GM12878 (cell line): ENCODE data around the gene SCUBE3. TPM values are rescaled to one million over a fixed set of nuclear protein-coding genes. Genes with fewer than 3 reads are reported as not detected.

ENCODE experiments used
- BCLAF1 ChIP-seq: fragments of 450-650 bp; IDR thresholded peaks from 2 replicates; pipeline ENCODE4 v1.6.1; 2017; ENCODE audit warnings: antibody characterized with exemption, mild to moderate bottlenecking, moderate library complexity
- BHLHE40 ChIP-seq, 2 experiments: fragments of 450-650 bp in 1 of 2; IDR thresholded peaks; 2 replicates each; pipeline ENCODE4 v1.6.1; 2011 to 2017; ENCODE audit warnings: low read depth in 2 of 2, borderline replicate concordance in 1 of 2, improper control_type of control experiment in 1 of 2, low read length in 1 of 2, mild to moderate bottlenecking in 1 of 2
- CBFB ChIP-seq: IDR thresholded peaks from 2 replicates; pipeline ENCODE4 v1.6.1; 2016; ENCODE audit warnings: antibody characterized with exemption, low read depth
- CHD4 ChIP-seq: fragments of 200-600 bp; sonication (generic); IDR thresholded peaks from 2 replicates; pipeline ENCODE4 v1.6.1; 2016; ENCODE audit warnings: mild to moderate bottlenecking
- HDGF ChIP-seq: fragments of 450-650 bp; IDR thresholded peaks from 2 replicates; pipeline ENCODE4 v1.6.1; 2016; ENCODE audit warnings: antibody characterized with exemption
- IKZF2 ChIP-seq, 2 experiments: fragments of 450-650 bp; IDR thresholded peaks; 2 replicates each; pipeline ENCODE4 v1.6.1; 2017; ENCODE audit warnings: mild to moderate bottlenecking in 2 of 2, moderate library complexity in 2 of 2
- PAX8 ChIP-seq: fragments of 450-650 bp; IDR thresholded peaks from 2 replicates; pipeline ENCODE4 v1.6.1; 2017; ENCODE audit warnings: mild to moderate bottlenecking, moderate library complexity
- PBX3 ChIP-seq: IDR thresholded peaks from 2 replicates; pipeline ENCODE4 v1.6.1; 2011; ENCODE audit warnings: mild to moderate bottlenecking, low read depth, low read length, moderate library complexity; ENCODE audit not compliant: insufficient replicate concordance
- POLR2AphosphoS5 ChIP-seq: IDR thresholded peaks from 2 replicates; pipeline ENCODE4 v1.6.1; 2011; ENCODE audit warnings: mild to moderate bottlenecking, low read length, inconsistent platforms
- RCOR1 ChIP-seq: conservative IDR thresholded peaks from 2 replicates; pipeline ENCODE4 v1.6.1; 2012; ENCODE audit warnings: low read depth, low read length, improper control_type of control experiment
- RUNX3 ChIP-seq: IDR thresholded peaks from 2 replicates; pipeline ENCODE4 v1.6.1; 2012; ENCODE audit warnings: low read length, inconsistent platforms
- SIN3A ChIP-seq: IDR thresholded peaks from 2 replicates; pipeline ENCODE4 v1.6.1; 2012; ENCODE audit warnings: low read depth, low read length, improper control_type of control experiment
- SIX5 ChIP-seq: IDR thresholded peaks from 2 replicates; pipeline ENCODE4 v1.6.1; 2011; ENCODE audit warnings: mild to moderate bottlenecking, low read depth, low read length, moderate library complexity; ENCODE audit not compliant: severe bottlenecking
- SMC3 ChIP-seq: IDR thresholded peaks from 2 replicates; pipeline ENCODE4 v1.6.1; 2011; ENCODE audit warnings: low read length, improper control_type of control experiment, borderline replicate concordance
- SP1 ChIP-seq: IDR thresholded peaks from one replicate; pipeline ENCODE4 v1.6.1; 2011; ENCODE audit warnings: low read depth, low read length
- TCF12 ChIP-seq: IDR thresholded peaks from 2 replicates; pipeline ENCODE4 v1.6.1; 2011; ENCODE audit warnings: low read depth, mild to moderate bottlenecking, low read length
- WRNIP1 ChIP-seq: IDR thresholded peaks from 2 replicates; pipeline ENCODE4 v1.6.1; 2011; ENCODE audit warnings: low read depth, low read length, improper control_type of control experiment, borderline replicate concordance
- ZBED1 ChIP-seq: IDR thresholded peaks from 2 replicates; pipeline ENCODE4 v1.6.1; 2016; ENCODE audit warnings: borderline replicate concordance
- ZSCAN29 ChIP-seq: fragments of 450-650 bp; IDR thresholded peaks from 2 replicates; pipeline ENCODE4 v1.6.1; 2017; ENCODE audit warnings: mild to moderate bottlenecking, moderate library complexity
- polyA plus RNA-seq, 11 experiments: library from polyadenylated mRNA; depleted of rRNA in 4 of 11; unstranded in 6 of 11; stranded (reverse) in 5 of 11; fragments of >200 nt; fragmentation: Nextera tagmentation in 4 of 11; fragmentation: Illumina TruSeq in 1 of 11; extraction: Ambion mirVana in 4 of 11; extraction: Trizol in 1 of 11; gene quantifications; 1 replicate in 1 of 11; 2 replicates in 10 of 11; pipeline versions ENCODE4 v1.2.1 to v1.2.3, GENCODE V29; 2011 to 2016; ENCODE audit warnings: inconsistent platforms in 2 of 11, missing spikeins in 2 of 11, low read depth in 1 of 11
- total RNA-seq, 4 experiments: library from RNA; depleted of rRNA in 3 of 4; stranded (reverse); fragments of >200 nt in 3 of 4; fragmentation: Illumina TruSeq in 1 of 4; extraction: Trizol in 1 of 4; gene quantifications; 2 replicates each; pipeline versions ENCODE4 v1.2.1 to v1.2.3, GENCODE V29; 2013 to 2021
- TF ChIP-seq, protein P1 (sequence below): fragments of 450-650 bp; IDR thresholded peaks from 2 replicates; pipeline ENCODE4 v1.6.1; 2017; ENCODE audit warnings: low read depth, mild to moderate bottlenecking, moderate library complexity
- TF ChIP-seq, protein P2 (sequence below): IDR thresholded peaks from 2 replicates; pipeline ENCODE4 v1.6.1; 2011; ENCODE audit warnings: borderline replicate concordance, low read depth, mild to moderate bottlenecking, moderate library complexity, mixed read lengths, low read length; ENCODE audit not compliant: insufficient read depth; ENCODE audit errors: extremely low read length
- TF ChIP-seq, protein P3 (sequence below): fragments of 150-350 bp; IDR thresholded peaks from 2 replicates; pipeline ENCODE4 v1.6.1; 2014; ENCODE audit warnings: mild to moderate bottlenecking, low read depth, low read length

Gene SCUBE3
- total and polyA plus RNA-seq, 10 of the 15 experiments (the other 5 are each of a cell fraction or from before 2014, with no cell fraction given): under 0.01 to 0.20 (median 0.07) TPM; not detected in 4

DNA sequence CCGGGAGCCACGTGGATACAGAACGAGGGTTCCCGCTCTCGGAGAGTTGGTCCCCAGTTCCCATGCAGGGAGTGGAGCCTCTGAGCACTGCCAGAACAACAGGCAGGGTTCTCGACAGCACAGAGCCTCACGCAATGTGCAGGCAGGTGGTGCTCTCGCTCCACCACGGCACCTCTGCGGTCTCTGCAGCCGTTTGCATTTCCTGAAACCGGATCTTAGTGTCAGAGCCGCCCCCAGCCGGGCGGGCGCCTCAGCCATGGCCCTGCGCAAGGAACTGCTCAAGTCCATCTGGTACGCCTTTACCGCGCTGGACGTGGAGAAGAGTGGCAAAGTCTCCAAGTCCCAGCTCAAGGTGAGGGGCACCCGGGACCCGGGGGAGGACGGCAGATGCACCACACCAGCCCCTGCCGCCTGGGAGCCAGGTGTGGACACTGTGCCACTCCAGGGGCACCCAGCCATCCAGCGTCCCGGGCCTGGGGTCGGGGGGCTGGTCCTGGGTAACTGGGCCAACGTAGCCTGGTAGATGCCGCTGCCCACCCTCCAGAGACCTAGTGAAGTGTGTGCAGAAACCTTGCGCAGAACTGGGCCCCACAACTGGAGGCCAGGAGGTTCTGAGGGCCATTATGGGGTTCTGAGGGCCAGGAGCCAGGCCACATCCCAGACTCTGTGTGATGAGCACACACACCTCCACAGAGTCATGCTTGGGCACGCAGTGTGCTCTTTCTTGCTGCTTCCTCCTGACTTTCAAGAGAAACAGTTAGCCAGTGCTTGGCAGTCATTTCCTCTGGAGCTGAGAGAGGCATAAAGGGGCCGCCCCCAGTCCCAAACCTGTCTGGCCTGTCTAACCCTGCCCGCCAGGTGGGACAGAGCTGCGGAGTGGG is 84.1 kb downstream of the SCUBE3 start, which contains the start of gene DEF6 (continued):
- TF ChIP-seq BCLAF1 (no peak), SP1 (peak; percentile 48), RCOR1 (0 out of 2 replicates have a peak, but pooled peaks have one; percentile 40), TCF12 (peak; percentile 80), CHD4 (no peak), WRNIP1 (no peak), HDGF (0 out of 2 replicates have a peak, but pooled peaks have one; percentile 65), SMC3 (peak; percentile 95), IKZF2 (IDR thresholded peaks at IDR 0.05) (peak in 1 of 2 experiments; percentile 16; a peak in 1 of 4 replicates), ZSCAN29 (peak; percentile 96), SIN3A (peak; percentile 42; the same call in 1 of the 2 replicates), PBX3 (no peak), SIX5 (peak; percentile 41), CBFB (peak; percentile 90; the same call in 1 of the 2 replicates), BHLHE40 (IDR thresholded peaks at IDR 0.05; ENCODE audit: borderline replicate concordance in 1 of 2, low read depth in 2 of 2, low read length in 1 of 2) (peak; percentile 62 to 68; a peak in 3 of 4 replicates), POLR2AphosphoS5 (peak; percentile 55; the same call in 1 of the 2 replicates), ZBED1 (no peak), PAX8 (no peak), RUNX3 (peak; percentile 97)
- TF ChIP-seq, protein P1, sequence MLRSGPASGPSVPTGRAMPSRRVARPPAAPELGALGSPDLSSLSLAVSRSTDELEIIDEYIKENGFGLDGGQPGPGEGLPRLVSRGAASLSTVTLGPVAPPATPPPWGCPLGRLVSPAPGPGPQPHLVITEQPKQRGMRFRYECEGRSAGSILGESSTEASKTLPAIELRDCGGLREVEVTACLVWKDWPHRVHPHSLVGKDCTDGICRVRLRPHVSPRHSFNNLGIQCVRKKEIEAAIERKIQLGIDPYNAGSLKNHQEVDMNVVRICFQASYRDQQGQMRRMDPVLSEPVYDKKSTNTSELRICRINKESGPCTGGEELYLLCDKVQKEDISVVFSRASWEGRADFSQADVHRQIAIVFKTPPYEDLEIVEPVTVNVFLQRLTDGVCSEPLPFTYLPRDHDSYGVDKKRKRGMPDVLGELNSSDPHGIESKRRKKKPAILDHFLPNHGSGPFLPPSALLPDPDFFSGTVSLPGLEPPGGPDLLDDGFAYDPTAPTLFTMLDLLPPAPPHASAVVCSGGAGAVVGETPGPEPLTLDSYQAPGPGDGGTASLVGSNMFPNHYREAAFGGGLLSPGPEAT: peak; percentile 30; the same call in 1 of the 2 replicates
- TF ChIP-seq, protein P2, sequence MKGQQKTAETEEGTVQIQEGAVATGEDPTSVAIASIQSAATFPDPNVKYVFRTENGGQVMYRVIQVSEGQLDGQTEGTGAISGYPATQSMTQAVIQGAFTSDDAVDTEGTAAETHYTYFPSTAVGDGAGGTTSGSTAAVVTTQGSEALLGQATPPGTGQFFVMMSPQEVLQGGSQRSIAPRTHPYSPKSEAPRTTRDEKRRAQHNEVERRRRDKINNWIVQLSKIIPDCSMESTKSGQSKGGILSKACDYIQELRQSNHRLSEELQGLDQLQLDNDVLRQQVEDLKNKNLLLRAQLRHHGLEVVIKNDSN: no peak
- TF ChIP-seq, protein P3, sequence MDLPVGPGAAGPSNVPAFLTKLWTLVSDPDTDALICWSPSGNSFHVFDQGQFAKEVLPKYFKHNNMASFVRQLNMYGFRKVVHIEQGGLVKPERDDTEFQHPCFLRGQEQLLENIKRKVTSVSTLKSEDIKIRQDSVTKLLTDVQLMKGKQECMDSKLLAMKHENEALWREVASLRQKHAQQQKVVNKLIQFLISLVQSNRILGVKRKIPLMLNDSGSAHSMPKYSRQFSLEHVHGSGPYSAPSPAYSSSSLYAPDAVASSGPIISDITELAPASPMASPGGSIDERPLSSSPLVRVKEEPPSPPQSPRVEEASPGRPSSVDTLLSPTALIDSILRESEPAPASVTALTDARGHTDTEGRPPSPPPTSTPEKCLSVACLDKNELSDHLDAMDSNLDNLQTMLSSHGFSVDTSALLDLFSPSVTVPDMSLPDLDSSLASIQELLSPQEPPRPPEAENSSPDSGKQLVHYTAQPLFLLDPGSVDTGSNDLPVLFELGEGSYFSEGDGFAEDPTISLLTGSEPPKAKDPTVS: no peak
